Central memory CD4-positive, alpha-beta T cell (primary cell): Measurements from ENCODE around the gene IMPG1.

Experiments
- DNase-seq: peaks from one replicate; pipeline ENCODE4 v3.0.0; 2022
- total RNA-seq, 3 experiments: gene quantifications; one replicate each; lab custom pipeline; 2026; lab: John Stamatoyannopoulos, UW

IMPG1 gene, protein sequence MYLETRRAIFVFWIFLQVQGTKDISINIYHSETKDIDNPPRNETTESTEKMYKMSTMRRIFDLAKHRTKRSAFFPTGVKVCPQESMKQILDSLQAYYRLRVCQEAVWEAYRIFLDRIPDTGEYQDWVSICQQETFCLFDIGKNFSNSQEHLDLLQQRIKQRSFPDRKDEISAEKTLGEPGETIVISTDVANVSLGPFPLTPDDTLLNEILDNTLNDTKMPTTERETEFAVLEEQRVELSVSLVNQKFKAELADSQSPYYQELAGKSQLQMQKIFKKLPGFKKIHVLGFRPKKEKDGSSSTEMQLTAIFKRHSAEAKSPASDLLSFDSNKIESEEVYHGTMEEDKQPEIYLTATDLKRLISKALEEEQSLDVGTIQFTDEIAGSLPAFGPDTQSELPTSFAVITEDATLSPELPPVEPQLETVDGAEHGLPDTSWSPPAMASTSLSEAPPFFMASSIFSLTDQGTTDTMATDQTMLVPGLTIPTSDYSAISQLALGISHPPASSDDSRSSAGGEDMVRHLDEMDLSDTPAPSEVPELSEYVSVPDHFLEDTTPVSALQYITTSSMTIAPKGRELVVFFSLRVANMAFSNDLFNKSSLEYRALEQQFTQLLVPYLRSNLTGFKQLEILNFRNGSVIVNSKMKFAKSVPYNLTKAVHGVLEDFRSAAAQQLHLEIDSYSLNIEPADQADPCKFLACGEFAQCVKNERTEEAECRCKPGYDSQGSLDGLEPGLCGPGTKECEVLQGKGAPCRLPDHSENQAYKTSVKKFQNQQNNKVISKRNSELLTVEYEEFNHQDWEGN
- total RNA-seq: 0 reads per million in 3 experiments

DNA sequence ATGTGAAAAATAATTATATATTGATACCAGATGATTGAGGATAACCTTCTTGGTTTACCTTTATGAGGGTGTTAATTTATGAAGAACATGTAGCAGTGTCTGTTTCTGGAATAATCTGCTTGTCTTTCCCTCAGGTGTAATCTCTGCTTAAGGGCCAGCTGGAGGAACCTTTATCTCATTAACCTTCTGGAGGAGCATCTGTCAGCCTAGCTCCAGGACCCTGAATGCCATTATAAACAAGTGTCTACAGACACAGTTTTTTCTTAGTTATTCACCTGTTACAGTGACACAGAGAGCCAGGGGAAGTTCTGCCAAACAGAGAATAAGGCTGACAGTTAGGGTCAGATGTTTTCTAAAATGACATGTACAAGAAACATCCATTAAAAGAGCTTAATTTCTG is at the start of gene IMPG1:
Gene IMPG1 (minus strand): TSS at position 101 of the 400 bp plus-strand sequence. CDS start 174 bp downstream, outside the sequence.
- DNase-seq: no peak

DNA sequence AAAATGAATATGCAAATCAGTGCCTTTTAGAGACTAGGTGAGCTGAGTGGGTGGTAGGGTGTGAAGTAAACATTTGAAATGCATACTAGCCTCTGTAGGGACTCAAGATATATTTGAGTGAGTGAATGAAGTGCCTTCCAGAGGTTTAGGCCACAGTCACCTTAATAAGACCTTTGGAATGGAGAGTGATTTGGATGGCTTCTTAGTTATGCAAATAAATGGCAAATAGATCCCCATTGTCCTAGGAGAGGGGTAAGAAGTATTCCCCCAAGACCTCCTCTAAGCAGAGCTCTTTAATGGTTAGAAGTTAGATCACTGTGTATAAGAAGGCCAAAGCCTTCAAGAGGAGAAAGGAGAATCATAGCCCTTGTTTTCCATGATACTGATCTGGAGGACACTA is 47.8 kb upstream of the IMPG1 start:
- DNase-seq: no peak

DNA sequence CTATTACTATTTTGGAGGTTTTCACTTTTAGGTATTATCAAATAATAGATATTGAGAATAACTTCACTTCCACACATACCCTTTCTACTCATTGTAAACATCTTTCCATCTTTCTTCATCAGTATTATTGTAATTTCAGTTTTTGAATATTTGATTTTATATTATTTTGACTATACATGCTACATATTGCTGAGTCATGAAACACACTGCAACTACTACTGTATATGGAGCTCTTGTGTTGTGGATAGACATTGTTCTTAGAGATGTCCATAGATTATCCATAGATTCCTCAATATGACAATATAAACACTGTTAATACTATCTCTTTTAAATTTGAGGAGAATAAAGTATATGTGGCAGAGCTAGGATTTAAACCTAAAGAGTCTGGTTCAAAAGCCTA is 819 bp upstream of the IMPG1 start:
- DNase-seq: no peak

DNA sequence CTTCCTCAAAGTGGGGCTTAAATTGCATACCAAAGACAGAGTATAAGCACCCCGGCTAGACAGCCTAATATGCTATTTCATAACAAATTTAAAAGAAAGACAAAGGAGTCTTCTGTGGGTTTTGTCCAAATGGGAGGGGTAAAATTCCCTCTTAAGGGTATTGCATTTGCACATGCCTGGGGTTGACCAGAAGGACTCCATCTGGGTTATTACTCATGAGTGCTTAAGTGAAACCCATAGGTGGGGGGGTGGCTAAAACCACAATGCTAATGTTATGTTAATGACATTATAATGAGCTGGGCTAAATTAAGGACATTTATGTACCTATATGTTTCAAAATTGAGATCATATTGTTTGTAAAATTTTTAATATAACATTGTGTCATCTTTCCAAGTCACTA is 15.0 kb downstream of the IMPG1 start:
- no peak for DNase-seq

DNA sequence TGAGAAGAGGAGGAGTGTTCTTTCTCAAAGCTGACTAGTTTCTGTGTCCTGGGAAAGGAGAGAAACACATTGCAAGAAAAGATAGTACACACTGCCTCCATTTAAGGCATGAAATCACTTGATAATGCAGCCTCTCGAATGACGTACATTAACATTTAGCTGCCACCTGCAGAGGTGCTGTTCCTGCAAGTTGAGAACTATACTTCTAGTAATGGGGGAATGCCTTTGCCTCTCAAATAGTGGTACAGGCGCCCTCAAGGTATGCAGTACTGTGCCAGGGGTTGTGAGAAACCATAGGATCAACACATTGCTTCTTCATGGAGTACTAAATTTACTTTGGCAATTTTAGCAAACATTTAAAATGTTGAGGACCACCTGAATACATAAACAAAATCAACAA is 20.1 kb downstream of the IMPG1 start:
- no peak for DNase-seq

DNA sequence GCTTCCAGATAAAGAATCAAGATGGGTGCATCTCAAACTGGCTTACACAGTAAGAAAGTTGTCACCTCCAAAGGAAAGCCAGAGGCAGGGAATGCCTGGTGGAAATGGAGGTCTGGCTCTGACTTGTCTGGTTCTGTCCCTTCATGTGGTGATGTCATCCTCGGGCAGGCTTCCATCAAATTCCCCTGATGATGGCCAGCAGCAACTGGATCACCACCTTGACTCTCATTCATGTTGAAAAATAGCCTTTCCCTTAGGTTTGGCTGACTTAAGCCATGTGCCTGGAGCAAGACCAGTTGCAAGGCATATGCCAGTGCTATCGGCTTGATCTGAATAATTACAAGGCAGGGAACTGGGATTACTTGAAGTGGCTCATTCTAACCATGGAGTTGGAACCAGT is 28.8 kb downstream of the IMPG1 start:
- no peak for DNase-seq

DNA sequence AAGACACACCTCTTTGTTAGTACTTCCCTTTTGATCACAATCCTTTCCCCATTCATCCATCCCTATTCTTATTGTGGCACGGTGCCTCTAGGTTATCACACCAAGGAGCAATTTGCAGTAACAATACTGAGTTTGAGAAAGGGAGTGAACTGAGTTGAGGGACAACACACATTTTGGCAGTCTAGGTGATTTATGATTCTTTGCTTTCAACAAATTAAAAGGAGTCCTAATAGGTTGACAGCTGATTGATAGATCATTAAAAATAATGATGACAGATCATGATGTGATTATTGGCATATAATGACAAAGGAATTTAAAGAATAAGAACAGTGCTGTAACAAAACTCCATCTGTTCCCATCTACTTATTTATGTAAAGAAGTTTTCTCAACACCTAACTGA is 36.7 kb downstream of the IMPG1 start:
- no peak for DNase-seq

DNA sequence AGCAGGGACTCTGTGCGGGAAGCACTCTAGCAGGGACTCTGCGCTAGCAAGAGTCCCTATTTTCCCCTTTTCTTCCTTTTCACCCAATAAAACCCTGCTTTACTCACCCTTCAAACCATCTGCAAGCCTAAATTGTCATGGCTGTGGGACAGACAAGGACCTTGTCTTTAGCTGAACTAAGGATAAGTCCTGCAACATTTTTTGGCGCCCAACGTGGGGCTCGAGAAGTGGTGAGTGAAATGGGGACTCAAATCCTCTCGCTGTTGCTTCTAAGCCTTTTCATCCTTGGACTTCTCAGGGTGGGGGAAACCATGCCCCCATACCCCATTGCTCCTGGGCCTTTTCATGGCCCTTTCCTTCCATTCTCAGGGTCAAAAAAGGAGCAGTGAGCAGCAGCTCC is 46.4 kb downstream of the IMPG1 start:
- DNase-seq: no peak

DNA sequence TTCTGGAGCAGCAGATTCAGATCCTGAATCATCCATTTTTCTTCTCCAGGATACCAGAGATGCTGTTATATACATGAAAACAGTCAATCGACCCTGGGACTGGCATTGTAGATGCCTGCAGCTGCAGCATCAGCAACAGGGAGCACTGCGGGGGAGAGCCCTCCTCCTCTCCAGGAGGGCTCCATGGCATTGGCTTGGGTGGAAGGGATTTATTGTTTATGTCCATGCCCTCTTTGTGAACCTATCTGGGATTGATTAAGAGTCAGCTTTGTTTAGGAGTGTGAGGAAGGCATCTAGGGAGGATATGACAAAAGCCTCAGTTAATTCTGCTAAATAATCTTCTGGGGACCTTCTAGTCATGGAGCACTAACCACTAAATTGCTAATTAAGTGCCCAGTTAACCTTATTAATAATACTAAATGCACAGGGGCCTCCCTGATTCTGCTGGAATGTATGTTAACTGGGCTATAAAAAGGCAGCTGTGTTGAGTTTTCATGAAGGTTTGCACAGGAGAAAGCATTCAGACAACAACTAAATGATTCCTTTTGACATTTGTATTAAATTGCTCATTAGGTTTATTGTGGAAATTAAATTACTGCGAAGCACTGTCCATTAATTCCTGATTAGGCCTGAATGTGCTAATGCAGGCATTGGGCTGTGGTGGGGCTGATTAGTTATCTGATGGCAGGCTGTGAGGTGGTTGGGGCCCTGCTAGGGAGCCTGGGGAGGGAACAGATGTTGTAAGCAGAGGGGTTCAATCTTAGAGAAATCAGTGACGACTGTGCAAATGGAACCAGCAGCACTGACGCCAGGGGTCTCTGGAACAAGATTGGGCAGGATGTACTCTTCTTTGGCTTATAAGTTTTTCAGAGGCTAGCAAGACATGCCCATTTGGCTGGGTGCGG is 57.6 kb downstream of the IMPG1 start:
- DNase-seq: no peak

DNA sequence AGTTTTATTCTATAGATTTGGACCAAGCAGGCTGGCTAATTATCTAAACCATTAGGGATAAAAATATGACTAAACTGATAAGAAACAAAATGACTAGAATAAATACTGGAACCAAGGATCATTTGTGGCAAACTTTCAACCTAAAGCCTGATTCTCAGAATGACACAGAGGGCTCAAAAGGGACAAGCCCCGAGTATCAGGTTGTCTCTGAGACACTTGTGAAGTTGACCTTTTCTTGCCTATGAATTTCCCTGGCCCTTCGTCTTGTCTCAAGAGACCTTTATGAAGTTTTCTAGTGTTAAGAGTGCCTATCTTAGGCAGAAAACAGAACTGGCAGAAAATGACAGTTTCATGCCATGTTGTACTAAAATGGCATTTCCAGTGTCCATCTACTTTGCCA is 68.3 kb downstream of the IMPG1 start:
- no peak for DNase-seq

DNA sequence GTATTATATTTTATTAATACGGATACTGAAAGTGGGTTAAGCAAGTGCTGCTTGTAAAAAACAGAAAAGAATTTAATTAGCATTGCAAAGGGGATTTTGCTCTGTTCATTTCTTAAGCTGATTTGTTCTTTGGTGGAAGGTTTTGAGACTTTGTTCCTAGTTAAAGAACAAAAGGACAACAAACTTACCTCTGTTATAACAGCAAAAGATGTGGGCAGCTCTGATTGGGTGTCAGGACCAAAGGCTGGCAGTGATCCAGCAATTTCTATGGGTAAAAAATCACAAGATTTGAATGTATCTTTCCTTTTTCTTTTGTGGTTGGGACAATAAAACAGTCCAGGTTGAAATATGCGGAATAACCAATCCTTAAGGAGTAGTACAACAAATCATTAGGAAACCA is 68.8 kb downstream of the IMPG1 start:
- DNase-seq: no peak

DNA sequence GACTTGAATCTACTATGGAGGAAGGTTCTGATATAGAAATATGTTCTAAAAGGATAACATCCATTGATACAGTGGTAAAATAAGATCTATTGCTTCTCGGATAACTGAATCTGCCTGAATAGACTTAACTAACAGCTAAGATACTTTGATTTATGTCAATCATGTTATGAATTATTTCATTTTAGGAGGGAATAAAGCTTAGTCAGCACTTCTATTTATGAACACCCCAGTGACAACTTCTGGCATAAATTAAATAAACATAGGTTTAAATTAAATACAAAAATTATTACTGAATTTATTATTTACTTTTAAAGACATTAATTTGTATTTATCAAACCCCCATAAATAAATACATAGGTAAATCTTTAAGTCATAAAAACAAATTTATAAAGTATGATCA is 69.3 kb downstream of the IMPG1 start:
- DNase-seq: no peak

DNA sequence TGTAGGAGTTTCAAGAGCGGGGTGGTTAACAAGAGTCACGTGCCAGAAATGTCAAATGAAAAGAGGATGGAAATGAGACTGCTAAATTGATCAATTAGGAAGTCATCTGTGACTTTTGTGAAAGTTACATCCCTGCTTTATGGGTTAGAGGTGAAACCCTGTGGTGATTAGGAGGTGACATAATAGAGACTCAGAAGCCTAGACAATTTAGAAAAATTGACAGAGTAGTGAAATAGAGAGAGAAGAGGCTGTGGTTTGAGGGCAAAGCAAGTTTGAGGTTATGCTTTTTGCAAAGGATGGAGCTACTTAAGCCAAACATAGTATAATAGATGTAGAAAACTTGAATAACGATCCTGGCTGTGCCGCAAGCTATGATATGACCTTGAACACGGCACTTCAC is 71.8 kb downstream of the IMPG1 start:
- DNase-seq: no peak

DNA sequence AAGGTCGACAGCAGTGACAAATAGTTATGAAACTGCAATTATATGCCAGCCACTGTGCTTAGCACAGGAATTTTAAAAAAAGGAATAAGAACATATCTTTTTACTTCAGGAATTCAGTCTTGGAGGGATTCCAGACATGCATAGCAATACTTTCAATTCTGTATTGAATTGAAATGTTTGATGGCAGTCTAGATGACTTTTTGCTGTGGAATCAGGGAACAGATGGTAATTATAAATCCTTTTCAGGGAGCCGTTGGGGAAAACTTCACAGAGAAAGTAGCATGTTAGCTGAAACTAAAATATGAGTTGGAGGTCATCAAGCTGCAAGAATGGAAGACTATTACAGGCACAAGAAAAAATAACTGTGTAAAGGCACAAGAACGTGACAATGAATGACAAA is 74.8 kb downstream of the IMPG1 start:
- no peak for DNase-seq

DNA sequence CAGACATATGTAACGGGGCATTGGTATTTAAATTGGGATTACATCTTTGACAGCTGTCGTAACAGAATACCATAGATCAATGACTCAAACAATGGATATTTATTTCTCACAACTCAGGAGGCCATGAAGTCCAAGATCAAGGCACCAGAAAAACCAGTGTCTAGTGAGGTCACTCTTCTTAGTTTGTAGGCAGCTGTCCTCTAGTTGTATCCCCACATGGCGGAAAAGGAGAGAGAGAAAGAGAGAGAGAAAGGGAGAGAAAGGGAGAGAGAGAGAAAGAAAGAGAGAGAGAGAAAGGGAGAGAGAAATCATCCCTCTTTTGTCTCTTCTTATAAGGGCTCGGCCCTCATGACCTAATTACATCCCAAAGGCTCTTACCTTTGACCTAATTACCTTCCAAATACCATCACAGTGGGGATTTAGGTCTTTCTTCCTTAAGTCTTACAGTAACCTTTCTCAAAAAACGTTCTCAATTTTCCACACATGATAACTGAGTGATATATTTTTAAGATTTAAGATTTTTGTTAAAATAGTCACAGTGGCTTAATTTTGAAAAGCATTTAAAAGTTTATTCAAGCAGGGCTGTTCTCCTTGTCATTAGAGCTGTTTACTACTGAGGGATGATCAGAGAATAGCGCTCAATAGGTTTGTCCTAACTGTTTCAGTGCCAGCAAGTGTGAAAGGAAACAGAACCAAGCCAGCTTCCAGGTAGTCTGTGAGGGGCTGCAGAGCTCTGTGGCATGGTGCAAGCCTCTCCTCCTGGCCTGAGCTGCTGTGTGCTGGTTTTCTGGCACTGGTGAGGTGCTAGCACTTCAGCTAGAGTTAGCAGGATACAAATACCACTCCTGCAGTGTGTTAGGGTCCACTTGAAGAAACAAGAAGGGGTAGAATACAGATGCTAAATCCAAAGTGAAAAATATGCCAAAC is 79.0 kb downstream of the IMPG1 start:
- DNase-seq: no peak

DNA sequence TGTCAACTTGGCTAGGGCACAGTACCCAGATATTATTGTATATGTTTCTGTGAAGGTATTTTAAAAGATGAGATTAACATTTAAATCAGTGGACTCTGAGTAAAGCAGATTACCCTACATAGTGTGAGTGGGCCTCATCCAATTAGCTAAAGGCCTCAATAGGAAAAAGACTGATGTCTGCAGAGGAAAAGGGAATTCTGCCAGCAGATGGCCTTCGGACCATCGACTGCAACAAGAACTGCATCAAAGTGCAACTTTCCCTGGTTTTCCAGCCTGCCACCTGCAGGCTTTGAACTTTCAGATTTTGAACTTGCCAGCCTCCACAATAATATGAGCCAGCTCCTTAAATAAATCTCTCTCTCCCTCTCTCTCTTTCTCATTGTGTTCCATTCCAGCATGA is 80.5 kb downstream of the IMPG1 start:
- no peak for DNase-seq

DNA sequence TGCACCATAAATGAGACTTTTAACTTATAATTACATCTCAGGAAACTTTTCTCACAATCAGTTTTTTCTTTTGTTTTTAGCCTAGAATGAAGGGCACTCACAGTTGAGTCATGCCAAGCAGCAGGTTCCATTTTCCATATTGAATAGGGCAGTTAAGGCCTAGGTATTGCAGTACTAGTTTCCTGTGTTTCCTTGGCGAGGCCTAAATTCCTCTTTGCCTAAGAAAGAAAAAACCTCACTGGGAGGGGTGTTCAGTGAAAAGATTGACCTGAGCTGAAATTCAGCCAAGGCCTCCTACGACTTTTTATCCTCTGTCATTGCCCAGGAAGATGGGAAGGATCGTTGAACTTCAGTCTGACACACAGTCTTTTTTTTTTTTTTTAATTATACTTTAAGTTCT is 85.5 kb downstream of the IMPG1 start:
- no peak for DNase-seq

DNA sequence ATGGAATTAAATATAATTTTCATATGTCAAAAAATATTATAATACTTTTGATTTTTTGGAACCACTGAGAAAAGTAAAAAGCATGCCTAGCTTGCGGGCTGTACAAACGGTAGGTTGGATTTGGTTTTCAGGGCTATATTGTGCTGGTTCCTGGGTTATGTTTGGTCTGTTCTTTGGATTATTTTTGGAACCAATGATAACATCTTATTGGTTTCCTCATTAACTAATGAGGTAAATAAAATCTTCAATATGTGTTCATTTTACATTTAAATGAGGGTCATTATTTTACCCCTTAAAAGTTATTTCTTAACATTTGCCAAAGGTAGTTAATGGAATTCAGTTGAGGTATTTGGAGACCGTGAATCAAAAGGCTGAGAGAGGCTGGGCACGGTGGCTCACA is 96.6 kb downstream of the IMPG1 start:
- no peak for DNase-seq

DNA sequence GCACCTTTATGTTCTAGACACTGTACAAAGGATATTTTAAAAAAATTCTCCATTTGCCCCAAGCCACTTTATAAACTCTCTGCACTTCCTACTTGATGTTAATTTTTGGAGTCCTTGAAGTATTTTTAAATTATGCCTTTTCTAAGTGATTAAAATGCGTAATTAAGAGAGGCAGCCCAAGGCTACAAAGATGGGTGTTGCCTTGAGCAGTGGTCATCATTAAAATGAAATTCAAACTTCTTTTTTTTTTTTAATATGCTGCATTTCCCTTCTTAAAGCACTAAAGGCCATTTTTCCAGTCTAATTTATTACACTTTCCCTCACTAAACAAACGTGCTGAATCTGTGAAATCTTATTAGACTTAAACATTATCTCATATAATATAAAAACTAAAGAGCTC is 102.4 kb downstream of the IMPG1 start:
- DNase-seq: no peak

DNA sequence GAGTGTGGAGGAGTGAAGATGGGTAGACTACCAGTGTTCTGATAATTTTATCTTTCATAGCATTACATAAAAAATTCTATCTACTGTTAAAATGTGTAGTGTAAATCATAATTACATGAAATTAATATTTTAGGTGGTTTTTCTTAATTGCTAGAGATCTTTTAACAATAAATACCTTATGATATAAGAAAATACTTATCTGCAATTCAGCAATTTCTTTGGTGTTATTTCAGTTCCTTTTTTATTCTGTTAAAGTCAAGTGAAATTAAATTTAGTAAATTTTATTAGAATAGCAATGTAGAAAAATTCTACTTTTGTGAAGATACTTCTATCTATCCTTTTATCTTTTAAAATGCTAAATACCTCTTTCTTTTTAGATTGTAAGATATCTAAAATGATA is 104.3 kb downstream of the IMPG1 start:
- DNase-seq: no peak

DNA sequence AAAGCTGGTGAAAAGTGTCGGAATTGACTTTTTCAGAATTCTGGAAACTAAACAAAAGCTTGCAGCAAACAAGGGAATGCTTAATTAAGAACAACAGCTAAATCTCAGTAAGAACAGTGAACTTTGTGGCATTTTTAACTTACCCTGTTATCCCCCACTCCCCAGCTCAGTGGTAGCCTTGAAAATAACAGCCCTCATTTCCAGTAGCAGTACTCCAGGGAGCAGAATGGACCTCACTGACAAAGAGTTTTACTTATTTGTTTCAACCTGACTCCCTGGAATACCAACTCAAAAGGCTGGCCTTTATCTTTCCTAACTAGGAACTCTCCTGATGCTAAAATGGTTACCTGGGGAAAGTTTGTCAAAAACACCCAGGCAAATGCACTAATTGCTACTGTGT is 108.9 kb downstream of the IMPG1 start:
- DNase-seq: no peak

DNA sequence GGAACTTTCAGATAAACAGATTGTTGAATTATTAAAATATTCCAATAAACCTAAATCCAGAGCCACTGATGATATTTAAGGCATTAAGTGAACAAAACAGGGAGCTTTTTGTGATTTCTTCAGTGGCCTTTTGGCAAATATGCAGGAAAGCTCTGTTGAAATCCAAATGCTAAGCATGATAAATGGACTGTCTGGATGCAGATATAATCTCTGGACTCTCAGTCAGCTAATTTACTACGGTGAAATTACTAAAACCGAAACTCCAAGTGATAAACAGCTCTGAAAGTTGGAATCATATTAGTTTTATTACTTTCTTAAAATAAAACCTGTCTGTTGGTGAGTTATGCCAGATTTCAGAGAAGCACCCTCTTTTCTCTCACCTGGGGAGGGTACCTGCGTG is 120.3 kb downstream of the IMPG1 start:
- no peak for DNase-seq
